NCI-H2107 treated with DMSO at 0.1 percent for 48 hours (cell line): Measurements from ENCODE around the gene SMOC1.
A peak's percentile ranks its signal among the peaks of the same experiment; 100 is the strongest.

Experiments used
- DNase-seq: peaks from one replicate; lab custom pipeline; 2025; ENCODE audit not compliant: unreplicated experiment; lab: John Stamatoyannopoulos, UW

The SMOC1 gene

GRCh38 chr14:70004791-70005190 lies 125.6 kb downstream of the SMOC1 start:
- no peak for DNase-seq

GRCh38 chr14:70005281-70005805 lies 126.1 kb downstream of the SMOC1 start:
- no peak for DNase-seq

- no peak for DNase-seq
These were observed 127.5 kb downstream of the SMOC1 start for GRCh38 chr14:70006699-70007098.

GRCh38 chr14:70008284-70009262 lies 129.4 kb downstream of the SMOC1 start:
- DNase-seq = no peak

GRCh38 chr14:70009961-70010360 lies 130.7 kb downstream of the SMOC1 start:
- DNase-seq = no peak

- no peak for DNase-seq
These were observed 131.9 kb downstream of the SMOC1 start for GRCh38 chr14:70011098-70011497.

GRCh38 chr14:70011708-70012107 lies 132.5 kb downstream of the SMOC1 start:
- no peak for DNase-seq

GRCh38 chr14:70013271-70013873 lies 134.2 kb downstream of the SMOC1 start:
- DNase-seq = no peak

GRCh38 chr14:70014406-70015095 lies 135.3 kb downstream of the SMOC1 start:
- no peak for DNase-seq

- DNase-seq = no peak
These were observed 139.0 kb downstream of the SMOC1 start for GRCh38 chr14:70018230-70018629.

GRCh38 chr14:70018713-70019211 lies 139.5 kb downstream of the SMOC1 start:
- no peak for DNase-seq

GRCh38 chr14:70019695-70020094 lies 140.5 kb downstream of the SMOC1 start:
- DNase-seq = no peak

- DNase-seq = no peak
These were observed 141.3 kb downstream of the SMOC1 start for GRCh38 chr14:70020352-70021170.

- DNase-seq = no peak
These were observed 142.5 kb downstream of the SMOC1 start for GRCh38 chr14:70021548-70022220.

- no peak for DNase-seq
These were observed 143.7 kb downstream of the SMOC1 start for GRCh38 chr14:70022771-70023445.

- no peak for DNase-seq
These were observed 144.7 kb downstream of the SMOC1 start for GRCh38 chr14:70023871-70024270.

GRCh38 chr14:70027785-70028428 lies 148.7 kb downstream of the SMOC1 start:
- DNase-seq = peak; percentile 33

GRCh38 chr14:70029296-70030132 lies 150.3 kb downstream of the SMOC1 start:
- no peak for DNase-seq
